HG03196 (cell line): Measurements from ENCODE around the gene RASGRF1.

ENCODE experiments used
- ATAC-seq: cut with Tn5 transposase; IDR thresholded peaks from one replicate; pipeline ENCODE4 v1.9.1; 2021; ENCODE audit not compliant: unreplicated experiment

RASGRF1 gene

GRCh38 chr15:78969687-78970349 lies 120.8 kb downstream of the RASGRF1 start:
- no peak for ATAC-seq

- no peak for ATAC-seq
These were observed 121.9 kb downstream of the RASGRF1 start for GRCh38 chr15:78968539-78969271.

GRCh38 chr15:78968114-78968513 lies 122.5 kb downstream of the RASGRF1 start:
- ATAC-seq = no peak

GRCh38 chr15:78960308-78960707 lies 130.3 kb downstream of the RASGRF1 start:
- ATAC-seq = no peak

- no peak for ATAC-seq
These were observed 131.2 kb downstream of the RASGRF1 start for GRCh38 chr15:78959360-78959759.

- no peak for ATAC-seq
These were observed 133.0 kb downstream of the RASGRF1 start for GRCh38 chr15:78957416-78958093.

GRCh38 chr15:78956937-78957336 lies 133.6 kb downstream of the RASGRF1 start:
- ATAC-seq = no peak

- no peak for ATAC-seq
These were observed 135.2 kb downstream of the RASGRF1 start for GRCh38 chr15:78955355-78955754.

- ATAC-seq = no peak
These were observed 138.7 kb downstream of the RASGRF1 start for GRCh38 chr15:78951841-78952238.

GRCh38 chr15:78950902-78951840 lies 139.4 kb downstream of the RASGRF1 start:
- ATAC-seq = no peak

GRCh38 chr15:78950343-78950742 lies 140.2 kb downstream of the RASGRF1 start:
- ATAC-seq = no peak

GRCh38 chr15:78949461-78949860 lies 141.1 kb downstream of the RASGRF1 start:
- ATAC-seq = no peak

DNA sequence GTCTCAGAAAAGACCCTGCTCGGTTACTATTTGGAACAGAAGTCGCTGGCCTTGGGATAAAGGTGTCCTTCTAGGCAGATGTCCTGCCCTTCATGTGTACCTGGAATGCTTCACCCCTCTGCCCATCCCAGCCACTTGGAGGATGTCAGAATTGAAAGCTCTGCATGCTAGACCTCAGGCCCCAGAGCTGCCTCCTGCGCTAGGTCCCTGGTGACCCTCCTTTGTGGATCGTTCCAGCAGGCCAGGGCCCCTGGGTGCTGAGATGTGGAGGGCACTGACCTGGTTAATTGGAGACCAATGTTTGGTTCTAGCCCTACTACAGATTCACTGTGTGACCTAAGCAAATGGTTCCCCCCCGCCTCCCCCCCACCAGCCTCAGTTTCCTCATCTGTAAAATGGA lies 143.1 kb downstream of the RASGRF1 start:
- no peak for ATAC-seq

GRCh38 chr15:78946493-78946892 lies 144.1 kb downstream of the RASGRF1 start:
- no peak for ATAC-seq

GRCh38 chr15:78944669-78945407 lies 145.7 kb downstream of the RASGRF1 start, which contains the start of gene CTSH:
Gene CTSH, minus strand, starts transcription at chr15:78945046. Its CDS starts 65 bp downstream, at chr15:78944981.
- ATAC-seq = peak; percentile 63

DNA sequence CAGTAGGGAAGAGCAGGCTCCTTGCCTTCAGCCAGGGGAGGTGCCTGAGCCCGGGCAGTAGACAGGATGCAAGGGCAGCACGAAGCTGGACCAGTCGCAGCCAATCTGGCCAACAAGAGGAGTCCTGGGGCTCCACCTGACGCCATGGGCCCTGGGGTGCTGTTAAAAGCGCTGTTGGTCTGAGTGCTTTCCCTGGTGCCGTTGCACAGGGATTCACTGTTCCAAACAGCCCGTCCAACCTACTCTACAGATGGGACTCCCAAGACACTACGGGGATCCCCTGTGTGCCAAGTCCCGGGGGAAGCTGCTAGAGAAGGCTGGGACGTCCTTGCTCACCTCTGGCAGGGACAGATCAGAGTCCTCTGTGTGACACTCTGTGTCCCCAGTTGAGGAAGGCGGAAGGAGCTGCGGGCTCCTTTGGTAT lies 146.4 kb downstream of the RASGRF1 start:
- ATAC-seq = peak; percentile 7

DNA sequence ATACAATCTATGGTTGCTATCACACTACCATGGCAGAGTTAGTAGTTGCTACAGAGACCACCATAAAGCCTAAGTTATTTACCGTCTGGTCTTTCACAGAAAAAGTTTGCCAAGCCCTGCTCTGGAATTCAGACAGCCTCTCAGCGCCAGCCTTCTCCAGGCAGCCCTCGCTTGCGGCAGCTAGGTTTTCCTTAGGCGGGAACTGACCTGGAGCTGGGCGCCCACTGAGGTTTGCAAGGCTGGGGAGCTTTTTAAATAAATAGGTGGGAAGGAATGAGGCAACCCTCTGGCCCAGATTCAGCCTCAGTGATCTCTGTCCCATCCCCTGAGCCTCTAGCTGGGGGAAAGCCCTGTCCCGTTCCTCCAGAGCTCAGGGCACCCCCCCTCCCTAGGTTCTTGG lies 146.9 kb downstream of the RASGRF1 start:
- no peak for ATAC-seq

DNA sequence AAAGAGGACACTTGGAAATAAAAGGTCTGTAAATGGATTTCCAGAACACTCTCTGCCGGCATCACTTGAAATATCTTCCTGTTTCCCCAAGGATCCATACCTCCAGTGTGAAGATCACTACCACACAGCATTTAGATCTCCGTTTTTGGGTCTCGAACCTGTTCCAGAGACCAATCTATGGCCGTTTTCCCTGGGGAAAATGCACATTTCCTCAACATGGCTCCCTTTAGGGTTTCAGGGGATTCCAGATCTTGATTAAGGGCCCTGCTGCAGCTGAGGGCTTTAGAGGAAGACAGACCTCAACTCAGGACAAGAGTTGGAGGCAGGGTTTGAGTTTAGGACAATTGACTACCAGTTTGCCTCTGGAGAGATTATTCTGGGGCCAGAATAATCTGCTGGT lies 147.8 kb downstream of the RASGRF1 start:
- no peak for ATAC-seq

DNA sequence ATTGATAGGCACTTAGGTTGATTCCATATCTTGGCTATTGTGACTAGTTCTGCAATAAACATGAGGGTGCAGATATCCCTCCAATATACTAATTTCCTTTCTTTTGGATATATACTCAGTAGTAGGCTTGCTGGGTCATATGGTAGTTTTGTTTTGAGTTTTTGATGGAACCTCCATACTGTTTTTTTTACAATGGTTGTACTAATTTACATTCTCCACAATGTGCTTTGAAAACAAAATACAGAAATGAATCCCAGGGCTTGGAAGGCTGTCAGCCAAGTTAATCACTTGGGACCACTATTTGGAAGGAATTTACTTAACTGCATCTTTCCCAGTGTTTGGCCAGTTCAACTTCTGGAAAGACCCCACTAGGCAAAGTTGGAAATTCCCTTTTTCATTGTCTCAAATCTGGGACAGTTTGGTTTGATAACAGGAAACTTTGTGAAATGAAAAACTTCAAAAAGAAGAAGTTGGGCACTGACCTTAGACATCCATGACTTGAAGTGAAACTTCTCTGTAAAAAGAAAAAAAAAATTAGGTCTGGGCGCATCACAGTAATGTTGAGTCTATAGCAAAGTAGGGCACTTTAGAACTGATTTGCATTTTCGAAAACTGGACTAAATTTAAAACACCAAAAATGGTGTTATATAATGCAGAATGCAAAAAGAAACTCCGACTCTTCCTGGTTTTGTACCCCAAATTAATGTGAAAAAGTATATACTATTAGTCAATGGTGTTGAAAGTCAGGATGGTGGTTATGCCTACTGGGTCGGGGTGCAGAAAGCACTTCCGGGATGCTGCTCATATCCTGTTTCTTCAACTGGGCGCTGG lies 151.7 kb downstream of the RASGRF1 start:
- peak; percentile 70 for ATAC-seq
